ENCODE data around the gene TXNRD2.

- TF ChIP-seq EP300 (IDR thresholded peaks at IDR 0.05): no peak
- TF ChIP-seq, protein P1, sequence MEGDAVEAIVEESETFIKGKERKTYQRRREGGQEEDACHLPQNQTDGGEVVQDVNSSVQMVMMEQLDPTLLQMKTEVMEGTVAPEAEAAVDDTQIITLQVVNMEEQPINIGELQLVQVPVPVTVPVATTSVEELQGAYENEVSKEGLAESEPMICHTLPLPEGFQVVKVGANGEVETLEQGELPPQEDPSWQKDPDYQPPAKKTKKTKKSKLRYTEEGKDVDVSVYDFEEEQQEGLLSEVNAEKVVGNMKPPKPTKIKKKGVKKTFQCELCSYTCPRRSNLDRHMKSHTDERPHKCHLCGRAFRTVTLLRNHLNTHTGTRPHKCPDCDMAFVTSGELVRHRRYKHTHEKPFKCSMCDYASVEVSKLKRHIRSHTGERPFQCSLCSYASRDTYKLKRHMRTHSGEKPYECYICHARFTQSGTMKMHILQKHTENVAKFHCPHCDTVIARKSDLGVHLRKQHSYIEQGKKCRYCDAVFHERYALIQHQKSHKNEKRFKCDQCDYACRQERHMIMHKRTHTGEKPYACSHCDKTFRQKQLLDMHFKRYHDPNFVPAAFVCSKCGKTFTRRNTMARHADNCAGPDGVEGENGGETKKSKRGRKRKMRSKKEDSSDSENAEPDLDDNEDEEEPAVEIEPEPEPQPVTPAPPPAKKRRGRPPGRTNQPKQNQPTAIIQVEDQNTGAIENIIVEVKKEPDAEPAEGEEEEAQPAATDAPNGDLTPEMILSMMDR (IDR thresholded peaks at IDR 0.05): no peak
- TF ChIP-seq POLR2A (IDR thresholded peaks at IDR 0.05): no peak
- no peak for TF ChIP-seq POLR2AphosphoS5 (IDR thresholded peaks at IDR 0.05)
Observed at GRCh38 chr22:19928207-19928606, 13.4 kb downstream of the TXNRD2 start.
